SK-N-SH treated with all-trans-retinoic acid at 6 μM for 48 hours (cell line): ENCODE results near the gene PBX4.

Experiments
- ATAC-seq: fragments of 200-7000 bp; cut with Tn5 transposase; 3 replicates; pipeline ENCODE4 v1.9.1; 2020; ENCODE audit warnings: mild to moderate bottlenecking, moderate library complexity
- ARNTL ChIP-seq: fragments of 450-650 bp; formaldehyde crosslinking; IDR thresholded peaks from 2 replicates; pipeline ENCODE4 v1.5.0; 2020; ENCODE audit warnings: low read depth, mild to moderate bottlenecking, moderate library complexity, borderline replicate concordance
- CREB5 ChIP-seq: fragments of 250-450 bp; sonication (Bioruptor Pico); IDR thresholded peaks from 2 replicates; pipeline ENCODE4 v1.5.1; 2020; ENCODE audit warnings: low read depth, mild to moderate bottlenecking, moderate library complexity
- CSRNP3 ChIP-seq: fragments of 250-450 bp; sonication (Bioruptor Pico); IDR thresholded peaks from 2 replicates; pipeline ENCODE4 v1.5.1; 2021; ENCODE audit warnings: mild to moderate bottlenecking, moderate library complexity
- ESRRG ChIP-seq: fragments of 250-450 bp; sonication (Bioruptor Pico); IDR thresholded peaks from 2 replicates; pipeline ENCODE4 v1.6.1; 2021; ENCODE audit warnings: mild to moderate bottlenecking
- GLIS3 ChIP-seq: fragments of 250-450 bp; sonication (Bioruptor Pico); IDR thresholded peaks from 2 replicates; pipeline ENCODE4 v1.5.0; 2020; ENCODE audit warnings: mild to moderate bottlenecking, moderate library complexity
- ISL1 ChIP-seq: fragments of 250-450 bp; sonication (Bioruptor Pico); IDR thresholded peaks from 2 replicates; pipeline ENCODE4 v2.1.2; 2022; ENCODE audit warnings: mild to moderate bottlenecking, moderate library complexity
- OSR1 ChIP-seq: fragments of 250-450 bp; sonication (Bioruptor Pico); IDR thresholded peaks from 2 replicates; pipeline ENCODE4 v1.8.0; 2022; ENCODE audit warnings: moderate library complexity, mild to moderate bottlenecking, inconsistent platforms
- PATZ1 ChIP-seq: fragments of 250-450 bp; sonication (Bioruptor Pico); IDR thresholded peaks from 2 replicates; pipeline ENCODE4 v1.8.0; 2020; ENCODE audit warnings: mild to moderate bottlenecking, moderate library complexity, borderline replicate concordance
- POU6F1 ChIP-seq: fragments of 250-450 bp; sonication (Bioruptor Pico); IDR thresholded peaks from 2 replicates; pipeline ENCODE4 v1.8.0; 2021; ENCODE audit warnings: low read depth, mild to moderate bottlenecking, moderate library complexity, borderline replicate concordance
- PPARA ChIP-seq: fragments of 250-450 bp; sonication (Bioruptor Pico); IDR thresholded peaks from 2 replicates; pipeline ENCODE4 v1.5.0; 2020; ENCODE audit warnings: mild to moderate bottlenecking, borderline replicate concordance
- RARB ChIP-seq: fragments of 250-450 bp; sonication (Bioruptor Pico); IDR thresholded peaks from 2 replicates; pipeline ENCODE4 v1.8.0; 2021; ENCODE audit warnings: mild to moderate bottlenecking, moderate library complexity
- SNAI2 ChIP-seq: fragments of 250-450 bp; sonication (Bioruptor Pico); IDR thresholded peaks from 2 replicates; pipeline ENCODE4 v1.5.0; 2020; ENCODE audit warnings: mild to moderate bottlenecking, moderate library complexity
- TCF4 ChIP-seq: fragments of 250-450 bp; sonication (Bioruptor Pico); IDR thresholded peaks from 2 replicates; pipeline ENCODE4 v1.8.0; 2021; ENCODE audit warnings: mild to moderate bottlenecking, moderate library complexity, borderline replicate concordance
- TOX ChIP-seq: fragments of 250-450 bp; sonication (Bioruptor Pico); IDR thresholded peaks from 2 replicates; pipeline ENCODE4 v1.8.0; 2021; ENCODE audit warnings: mild to moderate bottlenecking, moderate library complexity, borderline replicate concordance
- TSHZ2 ChIP-seq: fragments of 250-450 bp; sonication (Bioruptor Pico); IDR thresholded peaks from 2 replicates; pipeline ENCODE4 v1.5.0; 2020; ENCODE audit warnings: mild to moderate bottlenecking, moderate library complexity
- ZC3H10 ChIP-seq: fragments of 250-450 bp; sonication (Bioruptor Pico); IDR thresholded peaks from 2 replicates; pipeline ENCODE4 v1.5.1; 2021; ENCODE audit warnings: mild to moderate bottlenecking, moderate library complexity
- ZFP3 ChIP-seq: fragments of 250-450 bp; sonication (Bioruptor Pico); IDR thresholded peaks from 2 replicates; pipeline ENCODE4 v1.5.0; 2020; ENCODE audit warnings: mild to moderate bottlenecking, moderate library complexity
- ZNF565 ChIP-seq: fragments of 450-650 bp; formaldehyde crosslinking; conservative IDR thresholded peaks from 2 replicates; pipeline ENCODE4 v1.5.0; 2020; ENCODE audit warnings: low read depth, mild to moderate bottlenecking, moderate library complexity
- ZNF70 ChIP-seq: fragments of 450-650 bp; formaldehyde crosslinking; IDR thresholded peaks from 2 replicates; pipeline ENCODE4 v1.5.0; 2020; ENCODE audit warnings: mild to moderate bottlenecking, moderate library complexity
- ZNF8 ChIP-seq: fragments of 450-650 bp; formaldehyde crosslinking; IDR thresholded peaks from 2 replicates; pipeline ENCODE4 v1.5.0; 2020; ENCODE audit warnings: mild to moderate bottlenecking, moderate library complexity

The PBX4 gene

GRCh38 chr19:19602713-19603324 is 15.7 kb downstream of the PBX4 start:
- TF ChIP-seq TSHZ2 (CRISPR knock-in tag) = no peak
- TF ChIP-seq PATZ1 (CRISPR knock-in tag) = no peak
- no peak for TF ChIP-seq ZC3H10 (CRISPR knock-in tag)
- TF ChIP-seq ZNF565 (CRISPR knock-in tag) = no peak
- TF ChIP-seq RARB (CRISPR knock-in tag) = no peak
- no peak for TF ChIP-seq CSRNP3 (CRISPR knock-in tag)
- TF ChIP-seq ZFP3 (CRISPR knock-in tag) = no peak
- TF ChIP-seq PPARA (CRISPR knock-in tag) = no peak
- no peak for TF ChIP-seq ZNF70 (CRISPR knock-in tag)
- no peak for TF ChIP-seq TCF4 (CRISPR knock-in tag)
- no peak for TF ChIP-seq OSR1 (CRISPR knock-in tag)
- no peak for TF ChIP-seq ESRRG (CRISPR knock-in tag)
- TF ChIP-seq CREB5 = no peak
- no peak for TF ChIP-seq GLIS3 (CRISPR knock-in tag)
- no peak for TF ChIP-seq ZNF8
- TF ChIP-seq ISL1 (CRISPR knock-in tag) = no peak
- no peak for TF ChIP-seq ARNTL (CRISPR knock-in tag)
- no peak for TF ChIP-seq POU6F1 (CRISPR knock-in tag)
- ATAC-seq = no peak

- no peak for ATAC-seq
- TF ChIP-seq SNAI2 (no peak), TOX (no peak), TCF4 (CRISPR knock-in tag) (no peak), ZNF70 (CRISPR knock-in tag) (no peak), OSR1 (CRISPR knock-in tag) (no peak), ZNF8 (no peak), ESRRG (CRISPR knock-in tag) (no peak), PPARA (CRISPR knock-in tag) (no peak), TSHZ2 (CRISPR knock-in tag) (no peak), CREB5 (no peak), ZFP3 (CRISPR knock-in tag) (no peak), POU6F1 (CRISPR knock-in tag) (no peak), GLIS3 (CRISPR knock-in tag) (no peak), CSRNP3 (CRISPR knock-in tag) (no peak), ZC3H10 (CRISPR knock-in tag) (no peak)
Measured at GRCh38 chr19:19602136-19602712, 16.3 kb downstream of the PBX4 start.
